ENCODE data around the gene PHF2. TPM values are rescaled to one million over a fixed set of nuclear protein-coding genes. Genes with fewer than 3 reads are reported as not detected.

The PHF2 gene
- total and polyA plus RNA-seq, 2 experiments from 2014 or later = 4.6 to 16.5 TPM

DNA sequence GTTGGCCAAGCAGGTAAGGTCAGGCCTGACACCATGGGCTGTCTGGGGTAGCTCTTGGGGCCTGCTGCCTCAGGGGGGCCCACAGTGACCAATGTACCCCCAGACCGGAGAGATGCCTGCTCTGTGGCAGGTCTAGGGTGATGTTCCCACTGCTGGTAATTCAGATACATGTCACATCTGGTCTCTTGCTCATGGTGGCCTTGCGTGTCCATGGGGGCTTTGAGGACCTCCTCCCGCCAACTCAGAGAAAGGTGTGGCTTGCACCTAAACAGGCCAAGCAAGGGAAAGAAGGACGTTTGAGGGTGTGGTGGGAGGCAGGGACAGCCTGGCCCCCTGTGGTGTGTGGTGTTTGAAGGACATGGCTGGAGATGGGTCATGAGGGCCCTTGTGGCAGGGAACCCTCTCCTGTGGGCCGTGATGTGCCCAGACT is 75.2 kb downstream of the PHF2 start:
- Histone ChIP-seq H3K27ac (no peak overlapping the region), H3K4me3 (no peak overlapping the region), H3K9me2 (ENCODE audit: insufficient read depth) (no peaks in the 10 kb centered on the region), H4K20me1 (ENCODE audit: insufficient read depth) (no peaks in the 10 kb centered on the region), H3K79me2 (ENCODE audit: insufficient read depth) (no peaks in the 10 kb centered on the region), H3F3A (ENCODE audit: insufficient read depth) (no peaks in the 10 kb centered on the region), H3K36me3 (ENCODE audit: low read depth) (no peaks in the 10 kb centered on the region), H3K4me1 (ENCODE audit: insufficient read depth) (no peaks in the 10 kb centered on the region), H3K4me2 (ENCODE audit: unreplicated experiment) (no peak overlapping the region), H3K9ac (no peak overlapping the region), H3K9me3 (ENCODE audit: low read depth) (no peaks in the 10 kb centered on the region), H2AFZ (no peak overlapping the region), H3K27me3 (replicated peaks; ENCODE audit: insufficient read depth) (no peaks in the 10 kb centered on the region)
- in situ Hi-C loops (cut with MboI) = no loop called here
- TF ChIP-seq EZH2 (IDR thresholded peaks at IDR 0.05; ENCODE audit: insufficient read depth, poor library complexity, severe bottlenecking) (no peak), EZH2phosphoT487 (IDR thresholded peaks at IDR 0.05; ENCODE audit: insufficient read depth, low read depth) (no peak)
- 90% methylated on average over 5 of the region's 5 CpGs for WGBS, 2 experiments (ENCODE audit: low coverage in 1 of 2, low lambda C conversion rate in 2 of 2, missing lambda C conversion rate in 2 of 2)
- no peak for DNase-seq

DNA sequence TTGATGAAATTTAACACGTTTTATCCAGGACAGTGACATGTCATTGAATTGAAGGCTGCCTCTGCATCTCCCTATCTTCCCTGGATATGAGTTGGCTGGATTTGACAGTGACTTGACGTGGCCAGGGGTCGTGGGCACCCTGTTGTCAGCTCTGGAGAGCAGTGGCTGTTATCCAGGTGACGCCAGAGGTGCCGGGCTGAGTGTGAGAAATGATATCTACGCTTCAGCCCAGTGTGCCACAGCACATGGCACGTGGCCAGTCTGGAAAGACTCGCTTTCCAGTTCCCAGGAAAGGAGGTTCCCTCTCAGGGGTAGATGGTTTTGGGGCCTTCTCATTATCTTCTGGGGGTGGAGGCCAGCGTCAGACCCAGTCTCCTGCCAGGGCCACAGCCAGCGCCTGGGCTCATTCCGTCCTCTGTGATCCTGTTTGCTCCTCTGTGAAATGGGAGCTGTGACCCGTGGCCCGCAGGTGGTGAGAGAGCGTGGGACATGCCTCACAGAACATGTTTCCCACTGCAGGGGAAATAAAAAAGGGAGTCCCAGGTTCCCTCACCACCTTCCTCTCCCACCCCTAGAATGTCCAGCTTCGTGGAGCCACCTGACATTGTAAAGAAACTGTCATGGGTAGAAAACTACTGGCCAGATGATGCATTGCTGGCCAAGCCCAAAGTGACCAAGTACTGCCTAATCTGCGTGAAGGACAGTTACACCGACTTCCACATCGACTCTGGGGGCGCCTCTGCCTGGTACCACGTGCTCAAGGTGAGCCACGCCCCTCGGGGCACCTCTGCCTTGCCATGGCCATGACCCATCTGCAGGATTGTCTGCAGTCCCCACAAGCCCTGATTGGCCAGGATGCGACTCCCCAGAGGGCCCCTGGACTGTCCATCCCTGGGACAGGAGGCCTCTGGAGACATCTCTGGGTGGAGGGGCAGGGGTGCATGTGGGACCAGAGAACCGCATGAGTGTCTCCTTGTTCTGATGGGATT is 76.5 kb downstream of the PHF2 start:
- H3K9me2 ChIP-seq (ENCODE audit: insufficient read depth) = no peaks in the 10 kb centered on the region
- no peak overlapping the region for H2AFZ ChIP-seq
- H3K27me3 ChIP-seq (replicated peaks; ENCODE audit: insufficient read depth) = no peaks in the 10 kb centered on the region
- no peaks in the 10 kb centered on the region for H3K79me2 ChIP-seq (ENCODE audit: insufficient read depth)
- no peaks in the 10 kb centered on the region for H3K4me1 ChIP-seq (ENCODE audit: insufficient read depth)
- no peak overlapping the region for H3K9ac ChIP-seq
- in situ Hi-C loops (cut with MboI) = no loop called here
- H3K36me3 ChIP-seq (ENCODE audit: low read depth) = no peaks in the 10 kb centered on the region
- H3K4me2 ChIP-seq (ENCODE audit: unreplicated experiment) = no peak overlapping the region
- no peaks in the 10 kb centered on the region for H4K20me1 ChIP-seq (ENCODE audit: insufficient read depth)
- 88 to 92% methylated on average over 24 of the region's 24 CpGs for WGBS, 2 experiments (ENCODE audit: low coverage in 1 of 2, low lambda C conversion rate in 2 of 2, missing lambda C conversion rate in 2 of 2)
- H3K9me3 ChIP-seq (ENCODE audit: low read depth) = no peaks in the 10 kb centered on the region
- TF ChIP-seq EZH2 (IDR thresholded peaks at IDR 0.05; ENCODE audit: insufficient read depth, poor library complexity, severe bottlenecking) = no peak
- no peak for TF ChIP-seq EZH2phosphoT487 (IDR thresholded peaks at IDR 0.05; ENCODE audit: insufficient read depth, low read depth)
- H3K27ac ChIP-seq = no peak overlapping the region
- no peak for DNase-seq
- no peak overlapping the region for H3K4me3 ChIP-seq
- no peaks in the 10 kb centered on the region for H3F3A ChIP-seq (ENCODE audit: insufficient read depth)

DNA sequence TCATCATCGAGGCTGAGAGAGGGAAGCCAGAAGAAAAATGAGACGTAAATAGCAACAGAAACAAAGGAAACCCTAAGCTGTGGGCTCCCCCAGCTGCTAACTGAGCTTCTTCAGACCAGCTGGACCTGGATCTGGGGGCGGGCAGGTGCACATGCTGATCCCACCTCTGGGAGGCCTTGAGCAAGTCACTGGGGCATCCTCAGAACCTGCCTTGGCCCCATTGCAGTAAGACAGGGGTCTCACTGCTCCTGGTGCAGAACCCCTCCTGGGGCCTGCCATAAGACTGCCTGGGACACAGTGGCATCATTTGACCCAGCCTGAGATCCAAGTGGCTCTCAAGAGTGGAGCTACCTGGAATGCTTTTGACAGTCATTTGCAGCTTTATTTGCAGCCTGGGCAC is 77.4 kb downstream of the PHF2 start:
- H3K27me3 ChIP-seq (replicated peaks; ENCODE audit: insufficient read depth) = no peaks in the 10 kb centered on the region
- no peak overlapping the region for H3K9ac ChIP-seq
- no peaks in the 10 kb centered on the region for H3K9me3 ChIP-seq (ENCODE audit: low read depth)
- no peak for TF ChIP-seq EZH2 (IDR thresholded peaks at IDR 0.05; ENCODE audit: insufficient read depth, poor library complexity, severe bottlenecking)
- no peak for TF ChIP-seq EZH2phosphoT487 (IDR thresholded peaks at IDR 0.05; ENCODE audit: insufficient read depth, low read depth)
- in situ Hi-C loops (cut with MboI) = no loop called here
- H4K20me1 ChIP-seq (ENCODE audit: insufficient read depth) = no peaks in the 10 kb centered on the region
- H3K9me2 ChIP-seq (ENCODE audit: insufficient read depth) = no peaks in the 10 kb centered on the region
- H3K27ac ChIP-seq = no peak overlapping the region
- H2AFZ ChIP-seq = no peak overlapping the region
- no peak for DNase-seq
- H3F3A ChIP-seq (ENCODE audit: insufficient read depth) = no peaks in the 10 kb centered on the region
- no peak overlapping the region for H3K4me2 ChIP-seq (ENCODE audit: unreplicated experiment)
- WGBS, 2 experiments (ENCODE audit: low coverage in 1 of 2, low lambda C conversion rate in 2 of 2, missing lambda C conversion rate in 2 of 2) = 94 to 96% methylated on average over 3 of the region's 3 CpGs
- no peak overlapping the region for H3K4me3 ChIP-seq
- H3K79me2 ChIP-seq (ENCODE audit: insufficient read depth) = no peaks in the 10 kb centered on the region
- H3K4me1 ChIP-seq (ENCODE audit: insufficient read depth) = no peaks in the 10 kb centered on the region
- no peaks in the 10 kb centered on the region for H3K36me3 ChIP-seq (ENCODE audit: low read depth)

DNA sequence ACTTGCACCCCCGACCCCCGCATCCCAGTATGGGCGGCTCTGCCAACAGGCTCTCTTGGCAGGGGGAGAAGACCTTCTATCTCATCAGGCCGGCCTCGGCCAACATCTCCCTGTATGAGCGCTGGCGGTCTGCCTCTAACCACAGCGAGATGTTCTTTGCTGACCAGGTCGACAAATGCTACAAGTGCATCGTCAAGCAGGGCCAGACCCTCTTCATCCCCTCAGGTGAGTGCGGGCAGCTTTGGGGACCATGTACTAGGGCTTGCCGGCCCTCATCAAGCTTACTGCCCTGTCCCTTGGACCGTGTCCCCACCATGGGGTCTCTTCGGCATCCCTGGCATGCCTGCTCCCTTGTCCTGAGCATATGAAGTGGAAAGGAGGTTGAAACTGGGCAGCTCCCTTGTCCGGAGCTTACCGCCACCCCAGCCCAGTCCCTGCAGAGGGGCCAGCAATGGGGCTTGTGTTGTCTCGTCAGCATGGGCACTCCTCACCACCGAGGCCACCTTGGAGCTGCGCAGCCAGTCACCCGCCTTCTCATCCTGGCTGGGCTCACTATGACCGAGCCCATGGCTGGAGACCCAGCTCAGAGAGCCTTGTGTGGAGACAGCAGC is 78.1 kb downstream of the PHF2 start:
- Histone ChIP-seq H3K4me2 (ENCODE audit: unreplicated experiment) (no peak overlapping the region), H3K9ac (no peak overlapping the region), H3K79me2 (ENCODE audit: insufficient read depth) (no peaks in the 10 kb centered on the region), H3K4me3 (no peak overlapping the region), H3K4me1 (ENCODE audit: insufficient read depth) (no peaks in the 10 kb centered on the region), H2AFZ (no peak overlapping the region), H3K9me2 (ENCODE audit: insufficient read depth) (no peaks in the 10 kb centered on the region), H3K36me3 (ENCODE audit: low read depth) (no peaks in the 10 kb centered on the region), H3K27me3 (replicated peaks; ENCODE audit: insufficient read depth) (no peaks in the 10 kb centered on the region), H3F3A (ENCODE audit: insufficient read depth) (no peaks in the 10 kb centered on the region), H4K20me1 (ENCODE audit: insufficient read depth) (no peaks in the 10 kb centered on the region), H3K9me3 (ENCODE audit: low read depth) (no peaks in the 10 kb centered on the region), H3K27ac (no peak overlapping the region)
- DNase-seq = no peak
- in situ Hi-C loops (cut with MboI) = no loop called here
- 88 to 89% methylated on average over 21 of the region's 21 CpGs for WGBS, 2 experiments (ENCODE audit: low coverage in 1 of 2, low lambda C conversion rate in 2 of 2, missing lambda C conversion rate in 2 of 2)
- TF ChIP-seq EZH2 (IDR thresholded peaks at IDR 0.05; ENCODE audit: insufficient read depth, poor library complexity, severe bottlenecking) (no peak), EZH2phosphoT487 (IDR thresholded peaks at IDR 0.05; ENCODE audit: insufficient read depth, low read depth) (no peak)
